Activated naive CD4-positive, alpha-beta T cell treated with anti-CD3 and anti-CD28 coated beads for 36 hours (primary cell): Measurements from ENCODE around the gene JTB. TPM values are rescaled to one million over a fixed set of nuclear protein-coding genes. Genes with fewer than 3 reads are reported as not detected.
"Not testable (repeated sequence)": the region's sequence is repeated elsewhere in the genome, so short reads cannot be mapped to it uniquely, and the experiment has no call there.

Experiments used
- CTCF ChIA-PET: fragments of 350-600 bp; sonication (Branson Sonifier 250); formaldehyde crosslinking; loops from one replicate; lab custom pipeline; 2021; ENCODE audit warnings: antibody characterized with exemption; lab: Charles Lee
- DNase-seq: peaks from one replicate; pipeline ENCODE4 v3.0.0-alpha.2; 2020
- H3K27ac Mint-ChIP-seq: one replicate; pipeline ENCODE4 v1.8.0; 2021; ENCODE audit warnings: mild to moderate bottlenecking, mixed read lengths
- H3K27me3 Mint-ChIP-seq: one replicate; pipeline ENCODE4 v1.8.0; 2021; ENCODE audit warnings: low read depth, mixed read lengths
- H3K36me3 Mint-ChIP-seq: one replicate; pipeline ENCODE4 v1.8.0; 2021; ENCODE audit warnings: low read depth, mixed read lengths
- H3K4me1 Mint-ChIP-seq: one replicate; pipeline ENCODE4 v1.8.0; 2021; ENCODE audit warnings: low read depth, mixed read lengths
- H3K4me3 Mint-ChIP-seq: one replicate; pipeline ENCODE4 v1.8.0; 2021; ENCODE audit warnings: mild to moderate bottlenecking, moderate library complexity, mixed read lengths
- H3K9me3 Mint-ChIP-seq: one replicate; pipeline ENCODE4 v1.8.0; 2021; ENCODE audit warnings: mixed read lengths
- intact Hi-C: fragments of 100-400 bp; cut with micrococcal nuclease; formaldehyde crosslinking; loops from one replicate; pipeline ENCODE4 v1.15.1; 2023
- total RNA-seq, 2 experiments: library from RNA; stranded (reverse); gene quantifications; one replicate each; pipeline ENCODE4 v1.2.3, GENCODE V29; 2021

Gene JTB
- total RNA-seq, 2 experiments from 2014 or later: 126 to 131 TPM

- DNase-seq: no peak
- H3K27ac Mint-ChIP-seq: peak overlapping the region; percentile 97
- no peaks in the 10 kb centered on the region for H3K27me3 Mint-ChIP-seq
- intact Hi-C loops: loop anchor here (2.0 to 5.0 kb wide), 3 partner anchors 265 to 335 kb away; partner anchors contain the start of genes ATP8B2, HAX1 and INTS3
- H3K36me3 Mint-ChIP-seq: peaks cover 52% of the 10 kb centered on the region
- peak overlapping the region; percentile 93 for H3K4me3 Mint-ChIP-seq
- CTCF ChIA-PET: interaction anchor here (0.6 kb wide), 2 partner anchors 198 to 320 kb away, joined by 3 to 5 read pairs; no protein-coding TSS in a partner anchor
- H3K9me3 Mint-ChIP-seq: no peaks in the 10 kb centered on the region
- peaks cover 37% of the 10 kb centered on the region for H3K4me1 Mint-ChIP-seq
Measured at GRCh38 chr1:153991806-153992205, 14.3 kb upstream of the JTB start.

DNA sequence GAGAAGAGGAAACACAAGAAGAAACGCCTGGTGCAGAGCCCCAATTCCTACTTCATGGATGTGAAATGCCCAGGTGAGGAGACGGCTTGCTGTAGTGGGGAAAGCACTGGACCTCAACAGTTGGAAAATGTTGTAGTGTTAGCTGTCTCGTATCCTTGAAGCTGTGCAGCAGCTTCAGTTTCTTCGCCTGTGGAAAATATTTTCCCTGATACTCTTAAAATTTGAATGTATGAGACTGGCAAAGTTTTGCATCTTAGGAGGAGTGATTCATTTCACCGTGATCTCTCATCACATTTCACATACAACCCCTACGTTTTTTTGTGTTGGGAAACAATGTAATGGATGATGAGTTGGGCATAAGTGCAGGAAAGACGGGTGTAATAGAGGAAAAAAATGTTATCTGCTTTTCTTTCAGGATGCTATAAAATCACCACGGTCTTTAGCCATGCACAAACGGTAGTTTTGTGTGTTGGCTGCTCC lies 13.7 kb upstream of the JTB start:
- DNase-seq: no peak
- Mint-ChIP-seq H3K27ac (peak overlapping the region; percentile 97), H3K4me1 (peaks cover 42% of the 10 kb centered on the region), H3K27me3 (no peaks in the 10 kb centered on the region), H3K36me3 (peaks cover 51% of the 10 kb centered on the region), H3K9me3 (no peaks in the 10 kb centered on the region), H3K4me3 (peak overlapping the region; percentile 93)
- intact Hi-C loops: loop anchor here (2.0 to 5.0 kb wide), 3 partner anchors 264 to 336 kb away; partner anchors contain the start of genes ATP8B2, HAX1 and INTS3
- CTCF ChIA-PET: interaction anchor here (0.6 to 0.8 kb wide), 2 partner anchors 198 to 281 kb away, joined by 3 to 5 read pairs; no protein-coding TSS in a partner anchor

- CTCF ChIA-PET: interaction anchor here (0.8 to 1.4 kb wide), 4 partner anchors 13 to 281 kb away, joined by 3 to 7 read pairs (median 4); partner anchors contain the start of gene JTB
- H3K9me3 Mint-ChIP-seq: no peaks in the 10 kb centered on the region
- H3K27me3 Mint-ChIP-seq: peaks cover 3% of the 10 kb centered on the region
- DNase-seq: peak; percentile 93
- H3K36me3 Mint-ChIP-seq: peaks cover 48% of the 10 kb centered on the region
- H3K27ac Mint-ChIP-seq: peak within 1 kb of the TSS; percentile 97
- intact Hi-C loops: loop anchor here (1.0 to 5.0 kb wide), 14 partner anchors 13 to 481 kb away; partner anchors contain the start of genes ATP8B2, CREB3L4, HAX1 and INTS3
- peak within 1 kb of the TSS; percentile 93 for H3K4me3 Mint-ChIP-seq
- H3K4me1 Mint-ChIP-seq: peaks cover 47% of the 10 kb centered on the region
Measured at GRCh38 chr1:153990468-153991150, 13.1 kb upstream of the JTB start, which contains the start of gene RPS27. Gene RPS27, plus strand, starts transcription at chr1:153990762. Its CDS starts 35 bp downstream, at chr1:153990797.

- CTCF ChIA-PET: interaction anchor here (0.5 to 3.7 kb wide), 15 partner anchors 10 to 316 kb away, joined by 3 to 58 read pairs (median 6); partner anchors contain the start of genes CREB3L4, DENND4B, JTB and SLC39A1
- peaks cover 46% of the 10 kb centered on the region for H3K4me1 Mint-ChIP-seq
- H3K27ac Mint-ChIP-seq: peak overlapping the region; percentile 71
- no peak overlapping the region for H3K4me3 Mint-ChIP-seq
- intact Hi-C loops: no loop called here
- no peaks in the 10 kb centered on the region for H3K9me3 Mint-ChIP-seq
- DNase-seq: no peak
- H3K36me3 Mint-ChIP-seq: peaks cover 21% of the 10 kb centered on the region
- H3K27me3 Mint-ChIP-seq: peaks cover 3% of the 10 kb centered on the region
Measured at GRCh38 chr1:153987621-153988020, 10.1 kb upstream of the JTB start.

DNA sequence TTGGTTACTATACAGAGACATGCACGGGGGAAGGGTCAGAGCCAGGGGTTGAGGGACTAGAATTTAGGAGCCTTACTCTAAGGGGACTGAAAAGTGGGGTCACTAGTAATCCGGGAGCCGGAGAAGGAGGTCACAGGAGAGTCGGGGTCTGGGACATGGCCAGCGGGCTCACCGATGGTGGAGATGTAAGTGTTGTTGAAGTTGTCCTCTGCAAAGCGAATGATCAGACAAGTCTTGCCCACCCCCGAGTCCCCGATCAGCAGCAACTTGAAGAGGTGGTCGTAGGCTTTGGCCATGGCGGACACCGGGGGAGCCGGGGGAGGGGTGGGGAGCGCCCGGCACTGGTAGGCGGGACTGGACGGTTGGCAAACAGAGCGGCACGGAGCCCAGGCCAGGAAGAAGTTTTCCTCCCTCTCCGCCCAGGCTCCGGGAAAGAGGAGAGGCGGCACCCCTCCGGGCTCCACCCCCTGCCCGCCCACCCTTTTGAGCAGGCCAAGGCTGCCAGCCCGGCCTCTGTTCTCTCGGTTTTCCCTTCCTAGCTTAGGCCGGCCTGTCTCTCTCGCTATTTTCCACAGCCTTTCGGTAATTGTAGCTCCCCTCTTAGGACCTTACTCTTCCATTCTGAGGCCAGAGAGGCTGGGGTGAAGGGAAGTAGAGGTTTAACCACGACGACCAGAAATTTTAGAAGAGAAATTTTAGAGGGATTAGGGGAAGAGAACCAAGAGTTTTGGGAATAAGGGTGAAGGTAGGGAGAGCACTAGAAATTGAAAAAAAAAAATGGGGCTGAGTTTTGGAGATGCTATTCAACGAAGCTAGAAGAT lies 8.7 kb upstream of the JTB start, which contains the start of gene RAB13:
Gene RAB13, minus strand, starts transcription at position 399 of the 821 bp plus-strand sequence. Its CDS starts 103 bp downstream, at position 296.
- Mint-ChIP-seq H3K36me3 (peaks cover 7% of the 10 kb centered on the region), H3K9me3 (no peaks in the 10 kb centered on the region), H3K4me3 (peak within 1 kb of the TSS; percentile 77), H3K27ac (peak within 1 kb of the TSS; percentile 72), H3K4me1 (peaks cover 34% of the 10 kb centered on the region), H3K27me3 (peaks cover 3% of the 10 kb centered on the region)
- CTCF ChIA-PET: interaction anchor here (0.6 to 3.7 kb wide), 36 partner anchors 8 to 475 kb away, joined by 3 to 58 read pairs (median 4); partner anchors contain the start of genes CREB3L4, DENND4B, INTS3 and JTB
- no peak for DNase-seq
- intact Hi-C loops: loop anchor here (1.0 to 2.0 kb wide), 9 partner anchors 9 to 475 kb away; partner anchors contain the start of genes CRTC2 and JTB

DNA sequence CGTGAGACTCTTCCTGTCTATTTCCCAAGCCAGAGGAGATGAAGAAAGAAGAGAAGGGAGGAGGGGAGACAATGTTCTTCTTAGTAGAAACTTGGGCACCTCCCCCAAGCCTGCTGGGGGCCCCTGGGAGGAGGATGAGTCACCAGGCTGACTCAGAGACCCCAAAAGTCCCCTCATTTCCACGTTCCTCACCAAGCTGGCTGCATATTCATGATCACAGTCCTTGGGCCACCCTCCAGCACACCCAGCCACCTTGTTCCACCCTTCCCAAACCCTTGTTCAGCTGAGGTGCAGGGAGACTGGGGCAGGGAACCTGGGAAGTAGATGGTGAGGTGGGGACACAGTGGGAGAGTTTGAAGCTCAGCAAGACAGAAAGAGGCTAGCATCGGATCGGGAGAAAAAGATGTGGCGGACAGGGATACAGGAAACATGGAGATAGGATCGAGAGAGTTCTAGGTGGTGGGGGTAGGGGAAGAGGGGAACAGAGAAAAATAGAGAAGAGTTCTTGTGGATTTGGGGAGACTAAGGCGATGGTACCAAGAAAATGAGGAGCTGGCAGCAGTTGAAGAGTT lies 8.0 kb upstream of the JTB start:
- H3K27me3 Mint-ChIP-seq: peaks cover 3% of the 10 kb centered on the region
- peak overlapping the region; percentile 72 for H3K27ac Mint-ChIP-seq
- intact Hi-C loops: loop anchor here (1.0 to 2.0 kb wide), 2 partner anchors 8 to 413 kb away; partner anchors contain the start of gene JTB
- peak; percentile 73 for DNase-seq
- no peaks in the 10 kb centered on the region for H3K36me3 Mint-ChIP-seq
- peaks cover 34% of the 10 kb centered on the region for H3K4me1 Mint-ChIP-seq
- CTCF ChIA-PET: interaction anchor here (0.8 to 3.7 kb wide), 13 partner anchors 9 to 475 kb away, joined by 3 to 58 read pairs (median 5); partner anchors contain the start of genes CREB3L4, DENND4B, NPR1 and SLC39A1
- H3K9me3 Mint-ChIP-seq: no peaks in the 10 kb centered on the region
- peak overlapping the region; percentile 77 for H3K4me3 Mint-ChIP-seq

DNA sequence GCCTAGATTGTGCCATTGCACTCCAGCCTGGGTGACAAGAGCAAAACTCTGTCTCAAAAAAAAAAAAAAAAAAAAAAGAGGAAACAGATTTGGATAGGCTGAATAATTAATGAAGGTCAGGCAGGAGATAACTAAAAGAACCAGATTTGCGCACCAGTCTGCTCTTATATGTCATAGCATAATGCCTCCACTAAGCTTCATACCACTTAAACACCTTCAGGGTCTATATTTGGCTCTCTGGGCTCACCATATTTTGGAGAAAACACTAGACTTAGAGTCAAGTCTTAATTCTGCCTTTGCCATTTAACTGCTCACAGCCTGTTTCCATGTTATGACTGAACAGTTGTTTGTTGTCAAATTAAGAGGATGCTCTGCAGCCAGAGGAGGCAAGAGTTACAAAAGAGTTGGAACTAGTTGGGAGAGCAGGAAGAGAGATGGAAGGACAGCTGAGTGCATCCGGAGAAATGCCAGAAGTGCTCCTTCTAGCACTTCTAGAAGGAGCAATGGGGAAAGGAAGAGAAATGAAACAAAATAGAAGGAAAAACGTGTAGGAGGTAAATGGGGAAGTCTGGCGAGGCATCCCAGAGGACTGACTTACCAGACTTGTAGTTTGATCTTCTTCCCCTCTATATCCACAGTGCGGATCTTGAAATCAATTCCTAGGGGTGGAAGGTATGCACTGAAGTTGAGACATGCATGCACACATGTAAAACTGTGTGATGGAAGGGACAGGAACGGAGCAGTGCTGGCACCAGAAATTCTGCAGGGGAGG lies 6.8 kb upstream of the JTB start:
- Mint-ChIP-seq H3K27me3 (peaks cover 3% of the 10 kb centered on the region), H3K9me3 (no peaks in the 10 kb centered on the region), H3K4me1 (peaks cover 28% of the 10 kb centered on the region), H3K36me3 (no peaks in the 10 kb centered on the region), H3K27ac (no peak overlapping the region), H3K4me3 (no peak overlapping the region)
- DNase-seq: no peak
- CTCF ChIA-PET: interaction anchor here (0.7 to 3.7 kb wide), 6 partner anchors 8 to 136 kb away, joined by 3 to 32 read pairs (median 5); partner anchors contain the start of genes CREB3L4 and DENND4B
- intact Hi-C loops: loop anchor here (2.0 kb wide), 1 partner anchor 412 kb away; no protein-coding TSS in a partner anchor

DNA sequence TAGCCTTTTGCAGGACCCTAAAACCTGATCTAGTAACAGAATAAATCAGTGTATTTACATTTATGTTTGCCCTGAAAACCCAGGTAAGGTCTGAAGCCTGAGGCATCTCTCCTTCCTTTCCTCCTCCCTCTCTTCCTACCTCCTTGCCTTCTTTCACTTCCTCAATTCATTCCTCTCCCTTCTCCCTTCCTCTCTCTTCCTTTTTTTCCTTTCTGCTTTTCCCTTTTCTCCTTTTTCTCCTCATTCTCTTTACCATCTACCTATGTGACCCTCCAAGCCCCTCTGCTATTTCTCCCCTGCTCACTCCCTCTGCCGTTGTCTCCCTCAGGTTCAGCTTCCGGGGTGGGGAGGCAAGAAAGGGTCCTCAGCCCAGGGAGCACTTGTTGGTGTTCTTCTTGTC lies 4.3 kb upstream of the JTB start:
- DNase-seq, CTCF ChIA-PET, H3K4me3 Mint-ChIP-seq, H3K9me3 Mint-ChIP-seq, H3K27me3 Mint-ChIP-seq, H3K36me3 Mint-ChIP-seq, H3K27ac Mint-ChIP-seq, intact Hi-C loops: not testable (repeated sequence)
- H3K4me1 Mint-ChIP-seq: peaks cover 32% of the 10 kb centered on the region

- H3K9me3 Mint-ChIP-seq, H3K4me3 Mint-ChIP-seq, DNase-seq, H3K27me3 Mint-ChIP-seq, H3K27ac Mint-ChIP-seq: not testable (repeated sequence)
- intact Hi-C loops: loop anchor here (5.0 kb wide), 1 partner anchor 322 kb away; the partner anchor contains the start of gene SNAPIN
- Mint-ChIP-seq H3K36me3 (peaks cover 25% of the 10 kb centered on the region), H3K4me1 (peaks cover 32% of the 10 kb centered on the region)
- CTCF ChIA-PET: interaction anchor here (0.8 to 2.9 kb wide), 2 partner anchors 8 to 16 kb away, joined by 3 to 27 read pairs; partner anchors contain the start of genes RAB13 and SLC39A1
Measured at GRCh38 chr1:153979091-153979490, 1.6 kb upstream of the JTB start.

- intact Hi-C loops: loop anchor here (1.0 to 5.0 kb wide), 2 partner anchors 307 to 321 kb away; partner anchors contain the start of gene SNAPIN
- Mint-ChIP-seq H3K4me1 (peaks cover 34% of the 10 kb centered on the region), H3K27ac (peak overlapping the region; percentile 94), H3K4me3 (peak overlapping the region; percentile 97), H3K27me3 (no peaks in the 10 kb centered on the region), H3K36me3 (peaks cover 32% of the 10 kb centered on the region), H3K9me3 (no peaks in the 10 kb centered on the region)
- CTCF ChIA-PET: interaction anchor here (1.2 to 2.9 kb wide), 5 partner anchors 9 to 57 kb away, joined by 3 to 27 read pairs (median 10); partner anchors contain the start of genes CREB3L4, RAB13 and SLC39A1
- DNase-seq: no peak
Measured at GRCh38 chr1:153978274-153978909, 918 bp upstream of the JTB start.
